H9 (cell line): ENCODE results near the gene GBGT1. TPM values are rescaled to one million over a fixed set of nuclear protein-coding genes. Genes with fewer than 3 reads are reported as not detected.

Experiments
- DNase-seq: peaks from one replicate; pipeline ENCODE4 v3.0.0-alpha.2; 2017
- H2AFZ ChIP-seq: one replicate; pipeline ENCODE4 v1.6.1; 2013; ENCODE audit warnings: mild to moderate bottlenecking, low read length, control low read depth, moderate library complexity
- H2AK5ac ChIP-seq: 2 replicates; pipeline ENCODE4 v1.6.1; 2013; ENCODE audit warnings: low read length, control low read depth, mixed read lengths; ENCODE audit not compliant: insufficient read length
- H2BK120ac ChIP-seq: one replicate; pipeline ENCODE4 v1.6.1; 2013; ENCODE audit warnings: low read depth, mild to moderate bottlenecking, low read length, control low read depth, inconsistent platforms; ENCODE audit not compliant: poor library complexity, severe bottlenecking
- H2BK12ac ChIP-seq: 2 replicates; pipeline ENCODE4 v1.6.1; 2013; ENCODE audit warnings: low read length, control low read depth, mixed read lengths, low read depth; ENCODE audit not compliant: insufficient read length
- H2BK15ac ChIP-seq: 2 replicates; pipeline ENCODE4 v1.6.1; 2013; ENCODE audit warnings: low read depth, low read length, control low read depth
- H2BK20ac ChIP-seq: one replicate; pipeline ENCODE4 v1.6.1; 2013; ENCODE audit warnings: low read depth, mild to moderate bottlenecking, low read length, control low read depth, inconsistent platforms; ENCODE audit not compliant: poor library complexity, severe bottlenecking
- H2BK5ac ChIP-seq: 2 replicates; pipeline ENCODE4 v1.6.1; 2013; ENCODE audit warnings: low read length, control low read depth, mixed read lengths; ENCODE audit not compliant: insufficient read length
- H3K14ac ChIP-seq: 2 replicates; pipeline ENCODE4 v1.6.1; 2013; ENCODE audit warnings: low read length, control low read depth; ENCODE audit not compliant: insufficient read depth
- H3K18ac ChIP-seq: 2 replicates; pipeline ENCODE4 v1.6.1; 2013; ENCODE audit warnings: low read depth, mild to moderate bottlenecking, mixed read lengths, low read length, control low read depth; ENCODE audit not compliant: insufficient read length
- H3K23ac ChIP-seq: 2 replicates; pipeline ENCODE4 v1.6.1; 2013; ENCODE audit warnings: low read length, control low read depth, mixed read lengths, low read depth; ENCODE audit not compliant: insufficient read length
- H3K23me2 ChIP-seq: 2 replicates; pipeline ENCODE4 v1.6.1; 2013; ENCODE audit warnings: low read depth, mild to moderate bottlenecking, mixed read lengths, low read length, control low read depth; ENCODE audit not compliant: insufficient read length, poor library complexity, severe bottlenecking
- H3K27ac ChIP-seq: 2 replicates; pipeline ENCODE4 v1.5.1; 2013; ENCODE audit warnings: low read length, control low read depth, mixed read lengths, low read depth; ENCODE audit not compliant: insufficient read length
- H3K27me3 ChIP-seq: 2 replicates; pipeline ENCODE4 v1.6.1; 2013; ENCODE audit warnings: low read length, control low read depth, inconsistent platforms; ENCODE audit not compliant: insufficient read depth
- H3K4ac ChIP-seq: 2 replicates; pipeline ENCODE4 v1.6.1; 2013; ENCODE audit warnings: low read depth, mild to moderate bottlenecking, control low read depth, inconsistent platforms, low read length, moderate library complexity
- H3K4me1 ChIP-seq: 2 replicates; pipeline ENCODE4 v1.6.1; 2013; ENCODE audit warnings: low read length, control low read depth, inconsistent platforms; ENCODE audit not compliant: insufficient read depth
- H3K4me2 ChIP-seq: 2 replicates; pipeline ENCODE4 v1.6.1; 2013; ENCODE audit warnings: low read length, control low read depth, mixed read lengths; ENCODE audit not compliant: insufficient read length, insufficient read depth
- H3K56ac ChIP-seq: 2 replicates; pipeline ENCODE4 v1.6.1; 2013; ENCODE audit warnings: low read depth, mild to moderate bottlenecking, mixed read lengths, low read length, control low read depth; ENCODE audit not compliant: insufficient read length
- H3K79me1 ChIP-seq: 2 replicates; pipeline ENCODE4 v1.6.1; 2013; ENCODE audit warnings: low read depth, mild to moderate bottlenecking, moderate library complexity, low read length, control low read depth, inconsistent platforms; ENCODE audit not compliant: insufficient read depth, poor library complexity, severe bottlenecking
- H3K79me2 ChIP-seq: 2 replicates; pipeline ENCODE4 v1.6.1; 2013; ENCODE audit warnings: low read length, control low read depth, inconsistent platforms; ENCODE audit not compliant: insufficient read depth
- H3K9ac ChIP-seq: 2 replicates; pipeline ENCODE4 v1.6.1; 2013; ENCODE audit warnings: low read length, control low read depth, mixed read lengths; ENCODE audit not compliant: insufficient read length; ENCODE audit errors: extremely low read depth
- H3K9me3 ChIP-seq: one replicate; pipeline ENCODE4 v1.6.1; 2013; ENCODE audit warnings: low read depth, low read length, inconsistent platforms; ENCODE audit not compliant: control insufficient read depth
- H3T11ph ChIP-seq: one replicate; pipeline ENCODE4 v1.6.1; 2013; ENCODE audit warnings: mild to moderate bottlenecking, low read length, control low read depth, inconsistent platforms
- H4K20me1 ChIP-seq: one replicate; pipeline ENCODE4 v1.6.1; 2013; ENCODE audit not compliant: control insufficient read depth, insufficient read length, insufficient read depth
- H4K5ac ChIP-seq: 2 replicates; pipeline ENCODE4 v1.6.1; 2013; ENCODE audit warnings: low read depth, mild to moderate bottlenecking, mixed read lengths, low read length, control low read depth; ENCODE audit not compliant: insufficient read length
- H4K8ac ChIP-seq: replicated peaks from 2 replicates; pipeline ENCODE4 v1.6.1; 2013; ENCODE audit warnings: low read length, control low read depth, mixed read lengths, low read depth; ENCODE audit not compliant: insufficient read length
- H4K91ac ChIP-seq: 2 replicates; pipeline ENCODE4 v1.6.1; 2013; ENCODE audit warnings: low read depth, mild to moderate bottlenecking, moderate library complexity, mixed read lengths, low read length, control low read depth; ENCODE audit not compliant: insufficient read length
- H3K27ac Mint-ChIP-seq, 3 experiments: 2 replicates in 2 of 3; 3 replicates in 1 of 3; pipeline ENCODE4 v1.8.0; 2020 to 2021; ENCODE audit warnings: mixed read lengths in 3 of 3, mild to moderate bottlenecking in 1 of 3, moderate library complexity in 1 of 3
- H3K27me3 Mint-ChIP-seq: 2 replicates; pipeline ENCODE4 v1.8.0; 2021; ENCODE audit warnings: low read depth, mild to moderate bottlenecking, moderate library complexity, mixed read lengths
- H3K36me3 Mint-ChIP-seq, 3 experiments: 2 replicates in 2 of 3; 3 replicates in 1 of 3; pipeline ENCODE4 v1.8.0; 2020 to 2021; ENCODE audit warnings: low read depth in 3 of 3, mixed read lengths in 3 of 3; ENCODE audit not compliant: insufficient read depth in 1 of 3
- H3K4me1 Mint-ChIP-seq, 2 experiments: 2 replicates each; pipeline ENCODE4 v1.8.0; 2020; ENCODE audit warnings: mixed read lengths in 2 of 2
- H3K4me3 Mint-ChIP-seq, 2 experiments: 2 replicates in 1 of 2; 3 replicates in 1 of 2; pipeline ENCODE4 v1.8.0; 2020 to 2021; ENCODE audit warnings: mild to moderate bottlenecking in 2 of 2, mixed read lengths in 2 of 2, moderate library complexity in 1 of 2
- H3K9me3 Mint-ChIP-seq, 2 experiments: 2 replicates in 1 of 2; 3 replicates in 1 of 2; pipeline ENCODE4 v1.8.0; 2020; ENCODE audit warnings: mild to moderate bottlenecking in 2 of 2, mixed read lengths in 2 of 2, moderate library complexity in 1 of 2
- WGBS: extraction: QIAGEN DNeasy Blood & Tissue Kit; methylation state at CpG from one replicate; pipeline ENCODE4 v1.1.7; 2013; ENCODE audit warnings: missing lambda C conversion rate, low lambda C conversion rate, mixed read lengths; ENCODE audit not compliant: insufficient read length; ENCODE audit errors: extremely low coverage; 5-methylcytosine and 5-hydroxymethylcytosine counted together
- total RNA-seq: library from RNA; stranded (reverse); gene quantifications from 2 replicates; pipeline ENCODE4 v1.2.1, GENCODE V29; 2021
- TF ChIP-seq, protein P1 (sequence below): fragments of 200-600 bp; sonication (generic); conservative IDR thresholded peaks from 3 replicates; pipeline ENCODE4 v1.8.0; 2021; ENCODE audit warnings: antibody characterized with exemption, mild to moderate bottlenecking

Gene GBGT1
- total RNA-seq, 1 experiment from 2014 or later: 9.3 TPM

DNA sequence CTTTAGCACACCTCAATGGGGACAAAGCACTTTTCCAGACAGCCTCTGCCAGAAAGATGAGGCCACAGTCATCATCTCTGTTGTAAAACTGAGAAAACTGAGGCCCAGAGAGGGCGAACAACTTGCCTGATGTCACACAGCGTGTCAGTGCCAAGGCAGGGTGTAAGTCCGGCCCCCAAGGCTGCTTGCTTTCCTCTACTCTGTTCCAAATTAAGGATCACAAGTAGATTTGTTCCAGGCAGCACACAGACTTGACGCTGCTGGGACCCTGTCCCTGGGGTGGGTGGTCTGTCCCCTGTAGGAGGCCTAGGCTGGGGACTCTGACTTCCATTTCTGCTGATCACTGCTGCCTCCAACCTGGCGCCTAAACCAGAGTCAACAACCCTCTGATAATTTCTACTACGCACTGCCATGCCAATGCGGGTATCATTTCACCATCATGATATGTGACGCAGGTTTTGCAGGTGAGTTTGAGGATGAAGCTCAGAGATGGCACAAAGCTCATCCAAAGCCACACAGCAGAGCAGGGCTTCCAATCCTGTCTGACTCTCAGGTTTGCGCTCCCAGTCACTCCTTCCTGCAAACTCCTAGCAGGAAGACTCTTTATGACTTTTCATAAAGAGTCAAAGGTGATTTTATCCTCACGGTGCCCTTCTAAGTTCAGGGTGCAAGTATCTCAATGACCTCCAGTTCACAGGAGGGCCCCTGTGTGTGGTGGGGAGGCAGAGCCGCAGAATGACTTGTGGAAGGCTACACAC lies 29.1 kb downstream of the GBGT1 start:
- Histone ChIP-seq H4K5ac (no peak overlapping the region), H2AFZ (no peak overlapping the region), H3K18ac (peak overlapping the region; percentile 70), H2AK5ac (no peak overlapping the region), H3K23ac (no peak overlapping the region), H2BK12ac (peak overlapping the region; percentile 29), H3K27me3 (no peaks in the 10 kb centered on the region), H2BK120ac (no peak overlapping the region), H3K4me2 (no peak overlapping the region), H3K9me3 (no peaks in the 10 kb centered on the region), H3K23me2 (peaks cover 3% of the 10 kb centered on the region), H4K91ac (peak overlapping the region; percentile 53), H3K14ac (no peak overlapping the region; the same call in 1 of the 2 replicates), H2BK15ac (no peak overlapping the region; the same call in 1 of the 2 replicates), H3K27ac (no peak overlapping the region), H4K8ac (no peak overlapping the region), H3K79me1 (no peaks in the 10 kb centered on the region), H3K4ac (no peak overlapping the region; the same call in none of the 2 replicates), H3K79me2 (no peaks in the 10 kb centered on the region), H3K56ac (no peak overlapping the region), H2BK20ac (no peak overlapping the region), H3K9ac (no peak overlapping the region), H4K20me1 (no peaks in the 10 kb centered on the region), H2BK5ac (peak overlapping the region; percentile 30), H3K4me1 (no peaks in the 10 kb centered on the region), H3T11ph (no peak overlapping the region)
- peak overlapping the region; percentile 53 to 84 (median 72); a peak in 4 of 7 replicates for H3K27ac Mint-ChIP-seq
- no peak overlapping the region for H3K4me3 Mint-ChIP-seq
- no CpG with 5 or more reads among the region's 11 CpGs for WGBS
- no peak for DNase-seq
- peaks cover 3% of the 10 kb centered on the region; the same call in 1 of the 2 replicates for H3K27me3 Mint-ChIP-seq
- H3K4me1 Mint-ChIP-seq: peaks cover 7 to 20% of the 10 kb centered on the region in 2 experiments; a peak in 3 of 4 replicates
- TF ChIP-seq, protein P1, sequence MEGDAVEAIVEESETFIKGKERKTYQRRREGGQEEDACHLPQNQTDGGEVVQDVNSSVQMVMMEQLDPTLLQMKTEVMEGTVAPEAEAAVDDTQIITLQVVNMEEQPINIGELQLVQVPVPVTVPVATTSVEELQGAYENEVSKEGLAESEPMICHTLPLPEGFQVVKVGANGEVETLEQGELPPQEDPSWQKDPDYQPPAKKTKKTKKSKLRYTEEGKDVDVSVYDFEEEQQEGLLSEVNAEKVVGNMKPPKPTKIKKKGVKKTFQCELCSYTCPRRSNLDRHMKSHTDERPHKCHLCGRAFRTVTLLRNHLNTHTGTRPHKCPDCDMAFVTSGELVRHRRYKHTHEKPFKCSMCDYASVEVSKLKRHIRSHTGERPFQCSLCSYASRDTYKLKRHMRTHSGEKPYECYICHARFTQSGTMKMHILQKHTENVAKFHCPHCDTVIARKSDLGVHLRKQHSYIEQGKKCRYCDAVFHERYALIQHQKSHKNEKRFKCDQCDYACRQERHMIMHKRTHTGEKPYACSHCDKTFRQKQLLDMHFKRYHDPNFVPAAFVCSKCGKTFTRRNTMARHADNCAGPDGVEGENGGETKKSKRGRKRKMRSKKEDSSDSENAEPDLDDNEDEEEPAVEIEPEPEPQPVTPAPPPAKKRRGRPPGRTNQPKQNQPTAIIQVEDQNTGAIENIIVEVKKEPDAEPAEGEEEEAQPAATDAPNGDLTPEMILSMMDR: no peak
- no peaks in the 10 kb centered on the region for H3K36me3 Mint-ChIP-seq
- no peaks in the 10 kb centered on the region for H3K9me3 Mint-ChIP-seq
